HepG2 (cell line): ENCODE data around the gene ATG2B.

ENCODE experiments used
- ARNT ChIP-seq: fragments of 450-650 bp; IDR thresholded peaks from 2 replicates; pipeline ENCODE4 v1.6.1; 2017
- BHLHE40 ChIP-seq: IDR thresholded peaks from 2 replicates; pipeline ENCODE4 v1.6.1; 2011; ENCODE audit warnings: low read length, improper control_type of control experiment
- GABPA ChIP-seq, 2 experiments: IDR thresholded peaks; 2 replicates each; pipeline ENCODE4 v1.6.1; 2011 to 2016; ENCODE audit warnings: low read depth in 2 of 2, low read length in 1 of 2, missing biosample characterization in 1 of 2, missing genetic modification characterization in 1 of 2
- HNRNPUL1 ChIP-seq: fragments of 200-400 bp; formaldehyde crosslinking; IDR thresholded peaks from 2 replicates; pipeline ENCODE4 v1.6.1; 2017; ENCODE audit warnings: low read depth, mild to moderate bottlenecking, low read length, moderate library complexity
- MYNN ChIP-seq: sonication (generic); formaldehyde crosslinking; IDR thresholded peaks from 2 replicates; pipeline ENCODE4 v1.4.0; 2020; ENCODE audit warnings: mild to moderate bottlenecking, low read depth, missing genetic modification reagents
- NFKBIZ ChIP-seq: IDR thresholded peaks from 2 replicates; pipeline ENCODE4 v1.6.1; 2018; ENCODE audit warnings: missing genetic modification reagents, missing compliant biosample characterization
- POLR2AphosphoS5 ChIP-seq: IDR thresholded peaks from 2 replicates; pipeline ENCODE4 v1.6.1; 2012; ENCODE audit warnings: low read depth, low read length
- SALL1 ChIP-seq: sonication (generic); formaldehyde crosslinking; IDR thresholded peaks from 2 replicates; pipeline ENCODE4 v1.8.0; 2022; ENCODE audit warnings: mild to moderate bottlenecking, missing genetic modification reagents
- TBP ChIP-seq: sonication (generic); formaldehyde crosslinking; IDR thresholded peaks from 2 replicates; pipeline ENCODE4 v1.5.0; 2020; ENCODE audit warnings: missing genetic modification reagents
- ZBTB42 ChIP-seq: sonication (generic); formaldehyde crosslinking; IDR thresholded peaks from 2 replicates; pipeline ENCODE4 v1.5.0; 2020; ENCODE audit warnings: mild to moderate bottlenecking, missing genetic modification reagents
- ZFP90 ChIP-seq: sonication (generic); formaldehyde crosslinking; IDR thresholded peaks from 2 replicates; pipeline ENCODE4 v1.8.0; 2022; ENCODE audit warnings: missing genetic modification reagents, mild to moderate bottlenecking, inconsistent platforms, borderline replicate concordance
- TF ChIP-seq, protein P1 (sequence below): IDR thresholded peaks from 2 replicates; pipeline ENCODE4 v1.6.1; 2012; ENCODE audit warnings: inconsistent platforms
- TF ChIP-seq, protein P2 (sequence below): sonication (generic); formaldehyde crosslinking; IDR thresholded peaks from 2 replicates; pipeline ENCODE4 v1.5.0; 2020; ENCODE audit warnings: mild to moderate bottlenecking, missing genetic modification reagents, moderate library complexity
- TF ChIP-seq, protein P3 (sequence below): sonication (generic); formaldehyde crosslinking; IDR thresholded peaks from 2 replicates; pipeline ENCODE4 v1.4.0; 2020; ENCODE audit warnings: mild to moderate bottlenecking, missing genetic modification reagents

DNA sequence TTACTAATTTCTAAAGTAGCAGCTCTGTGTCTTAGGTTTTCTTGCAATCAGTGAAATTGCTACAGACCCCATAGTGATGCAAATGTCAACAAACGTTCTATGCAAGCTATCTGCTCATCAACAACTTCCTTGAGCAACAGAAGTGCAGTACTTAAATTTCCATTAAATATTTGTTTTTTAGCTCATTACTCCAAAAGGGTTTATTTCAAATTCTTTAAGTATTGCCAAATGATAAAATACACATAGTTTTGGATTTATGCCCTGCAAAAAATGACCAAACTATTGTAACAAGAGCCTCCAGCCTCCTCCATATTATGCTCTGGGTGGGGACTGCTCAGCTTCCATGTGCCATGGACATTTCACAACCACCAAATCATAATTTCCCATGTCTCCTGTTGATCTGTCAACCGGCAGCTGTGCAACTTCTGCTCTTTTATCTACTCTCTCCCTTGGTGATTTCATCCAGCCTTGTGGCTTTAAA is 102.8 kb downstream of the ATG2B start:
- TF ChIP-seq, protein P1, sequence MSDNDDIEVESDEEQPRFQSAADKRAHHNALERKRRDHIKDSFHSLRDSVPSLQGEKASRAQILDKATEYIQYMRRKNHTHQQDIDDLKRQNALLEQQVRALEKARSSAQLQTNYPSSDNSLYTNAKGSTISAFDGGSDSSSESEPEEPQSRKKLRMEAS: no peak
- TF ChIP-seq HNRNPUL1 (no peak), ZFP90 (CRISPR knock-in tag) (no peak), TBP (CRISPR knock-in tag) (no peak), BHLHE40 (no peak), ARNT (no peak), NFKBIZ (CRISPR knock-in tag) (no peak), POLR2AphosphoS5 (no peak), SALL1 (CRISPR knock-in tag) (no peak), GABPA (IDR thresholded peaks at IDR 0.05; ENCODE audit: low read depth, low read length) (no peak), GABPA (CRISPR knock-in tag; IDR thresholded peaks at IDR 0.05; ENCODE audit: low read depth) (no peak), ZBTB42 (CRISPR knock-in tag) (no peak), MYNN (CRISPR knock-in tag) (no peak)
- TF ChIP-seq, protein P2, sequence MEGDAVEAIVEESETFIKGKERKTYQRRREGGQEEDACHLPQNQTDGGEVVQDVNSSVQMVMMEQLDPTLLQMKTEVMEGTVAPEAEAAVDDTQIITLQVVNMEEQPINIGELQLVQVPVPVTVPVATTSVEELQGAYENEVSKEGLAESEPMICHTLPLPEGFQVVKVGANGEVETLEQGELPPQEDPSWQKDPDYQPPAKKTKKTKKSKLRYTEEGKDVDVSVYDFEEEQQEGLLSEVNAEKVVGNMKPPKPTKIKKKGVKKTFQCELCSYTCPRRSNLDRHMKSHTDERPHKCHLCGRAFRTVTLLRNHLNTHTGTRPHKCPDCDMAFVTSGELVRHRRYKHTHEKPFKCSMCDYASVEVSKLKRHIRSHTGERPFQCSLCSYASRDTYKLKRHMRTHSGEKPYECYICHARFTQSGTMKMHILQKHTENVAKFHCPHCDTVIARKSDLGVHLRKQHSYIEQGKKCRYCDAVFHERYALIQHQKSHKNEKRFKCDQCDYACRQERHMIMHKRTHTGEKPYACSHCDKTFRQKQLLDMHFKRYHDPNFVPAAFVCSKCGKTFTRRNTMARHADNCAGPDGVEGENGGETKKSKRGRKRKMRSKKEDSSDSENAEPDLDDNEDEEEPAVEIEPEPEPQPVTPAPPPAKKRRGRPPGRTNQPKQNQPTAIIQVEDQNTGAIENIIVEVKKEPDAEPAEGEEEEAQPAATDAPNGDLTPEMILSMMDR (CRISPR knock-in tag): no peak
- TF ChIP-seq, protein P3, sequence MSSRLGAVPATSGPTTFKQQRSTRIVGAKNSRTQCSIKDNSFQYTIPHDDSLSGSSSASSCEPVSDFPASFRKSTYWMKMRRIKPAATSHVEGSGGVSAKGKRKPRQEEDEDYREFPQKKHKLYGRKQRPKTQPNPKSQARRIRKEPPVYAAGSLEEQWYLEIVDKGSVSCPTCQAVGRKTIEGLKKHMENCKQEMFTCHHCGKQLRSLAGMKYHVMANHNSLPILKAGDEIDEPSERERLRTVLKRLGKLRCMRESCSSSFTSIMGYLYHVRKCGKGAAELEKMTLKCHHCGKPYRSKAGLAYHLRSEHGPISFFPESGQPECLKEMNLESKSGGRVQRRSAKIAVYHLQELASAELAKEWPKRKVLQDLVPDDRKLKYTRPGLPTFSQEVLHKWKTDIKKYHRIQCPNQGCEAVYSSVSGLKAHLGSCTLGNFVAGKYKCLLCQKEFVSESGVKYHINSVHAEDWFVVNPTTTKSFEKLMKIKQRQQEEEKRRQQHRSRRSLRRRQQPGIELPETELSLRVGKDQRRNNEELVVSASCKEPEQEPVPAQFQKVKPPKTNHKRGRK (CRISPR knock-in tag): no peak
